Activated CD8-positive, alpha-beta memory T cell treated with anti-CD3 and anti-CD28 coated beads, Interleukin-2, amount 50 U/mL, for 1 hour (primary cell): ENCODE data around the gene TTC33.
"Not testable (repeated sequence)": the region's sequence is repeated elsewhere in the genome, so short reads cannot be mapped to it uniquely, and the experiment has no call there.

Source experiments
- DNase-seq: peaks from one replicate; pipeline ENCODE4 v3.0.0-alpha.2; 2020; ENCODE audit errors: extremely low read depth

TTC33 gene

DNA sequence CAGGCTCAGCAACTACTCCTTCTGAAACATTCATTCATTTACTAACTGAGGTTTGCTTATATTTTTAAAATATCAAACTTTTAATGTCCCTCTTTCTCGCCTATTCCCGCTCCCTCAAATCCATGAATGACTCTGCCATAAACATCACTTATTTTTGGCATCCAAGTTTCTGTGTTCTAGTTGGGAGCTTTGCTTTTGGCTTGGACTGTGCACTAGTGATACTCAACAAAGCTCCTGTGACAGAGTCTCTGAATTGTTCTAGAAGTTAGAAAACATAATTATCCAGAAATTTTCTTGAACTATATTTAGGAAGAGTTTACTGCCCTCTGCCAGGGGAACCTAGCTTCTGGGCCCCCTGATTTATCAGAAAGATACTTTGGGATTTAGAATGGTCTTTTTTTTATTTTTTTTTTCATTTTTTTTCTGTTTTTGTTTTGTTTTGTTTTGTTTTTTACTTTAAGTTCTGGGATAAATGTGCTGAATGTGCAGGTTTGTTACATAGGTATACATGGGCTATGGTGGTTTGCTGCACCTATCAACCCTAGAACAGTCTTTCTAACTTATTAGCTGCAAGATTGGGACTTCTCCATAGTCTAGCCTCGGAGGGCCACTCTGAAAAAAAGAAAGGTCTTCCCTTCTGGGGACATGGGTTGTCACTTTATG is 140.7 kb downstream of the TTC33 start:
- DNase-seq, result no peak

DNA sequence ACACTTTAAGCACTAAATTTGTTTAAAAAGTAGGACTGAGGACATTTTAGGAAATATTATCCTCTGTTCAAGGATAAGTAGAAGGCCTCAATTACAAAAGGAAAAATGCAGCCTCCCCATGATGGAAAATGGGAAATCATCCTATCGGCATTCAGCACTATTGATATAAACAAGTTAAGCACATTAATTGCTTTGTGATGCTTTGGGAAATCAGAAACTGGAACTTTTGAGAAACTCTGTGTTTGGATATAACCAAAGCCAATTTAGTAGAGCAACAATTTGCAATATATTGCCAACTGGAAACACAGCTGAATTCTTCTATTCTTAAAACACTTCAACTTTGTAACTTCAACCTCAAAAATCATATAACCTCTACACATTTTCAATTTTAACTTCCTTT is 141.3 kb downstream of the TTC33 start:
- DNase-seq, result no peak

DNA sequence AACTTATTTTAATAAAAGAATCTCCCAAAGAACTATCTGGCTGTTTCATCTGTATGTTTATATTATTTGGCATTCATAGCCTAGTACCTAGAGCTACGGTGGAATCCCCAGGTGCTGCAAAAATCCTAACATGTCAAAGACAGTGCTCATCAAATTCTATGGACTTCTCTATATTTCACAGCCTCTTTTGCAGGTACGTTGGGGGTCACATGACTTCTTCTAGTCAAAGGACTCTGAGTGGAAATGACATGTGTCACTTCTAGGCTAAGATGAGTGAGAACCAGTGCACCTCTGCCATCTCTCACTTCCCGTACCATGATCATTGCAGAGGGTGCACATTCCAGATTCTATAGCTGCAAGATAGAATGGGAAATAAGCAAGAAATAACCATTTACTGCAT is 148.6 kb downstream of the TTC33 start:
- DNase-seq, result no peak

DNA sequence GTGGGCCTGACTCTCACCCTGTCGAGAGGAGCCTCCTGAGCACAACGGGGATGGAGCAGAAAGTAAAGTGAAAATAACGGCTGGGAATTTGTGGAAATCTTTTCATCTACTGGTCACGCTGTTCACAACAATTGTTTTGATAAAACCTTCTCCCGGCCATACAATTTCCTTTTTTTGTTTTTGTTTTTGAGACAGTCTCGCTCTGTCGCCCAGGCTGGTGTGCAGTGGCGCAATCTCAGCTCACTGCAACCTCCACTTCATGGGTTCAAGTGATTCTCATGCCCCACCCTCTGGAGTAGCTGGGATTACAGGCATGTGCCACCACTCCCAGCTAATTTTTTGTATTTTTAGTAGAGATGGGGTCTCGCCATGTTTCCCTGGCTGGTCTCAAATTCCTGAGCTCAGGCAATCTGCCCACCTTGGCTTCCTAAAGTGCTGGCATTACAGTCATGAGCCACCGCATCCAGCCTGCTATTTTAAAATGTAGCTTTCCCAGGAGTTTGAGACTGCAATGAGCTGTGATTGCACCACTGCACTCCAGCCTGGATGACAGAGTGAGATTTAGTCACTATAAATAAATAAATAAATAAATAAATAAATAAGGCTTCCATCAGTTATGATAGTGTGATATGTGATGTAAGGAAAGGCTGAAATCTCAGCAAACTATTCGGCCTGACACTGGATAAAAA is 149.5 kb downstream of the TTC33 start:
- no peak for DNase-seq

DNA sequence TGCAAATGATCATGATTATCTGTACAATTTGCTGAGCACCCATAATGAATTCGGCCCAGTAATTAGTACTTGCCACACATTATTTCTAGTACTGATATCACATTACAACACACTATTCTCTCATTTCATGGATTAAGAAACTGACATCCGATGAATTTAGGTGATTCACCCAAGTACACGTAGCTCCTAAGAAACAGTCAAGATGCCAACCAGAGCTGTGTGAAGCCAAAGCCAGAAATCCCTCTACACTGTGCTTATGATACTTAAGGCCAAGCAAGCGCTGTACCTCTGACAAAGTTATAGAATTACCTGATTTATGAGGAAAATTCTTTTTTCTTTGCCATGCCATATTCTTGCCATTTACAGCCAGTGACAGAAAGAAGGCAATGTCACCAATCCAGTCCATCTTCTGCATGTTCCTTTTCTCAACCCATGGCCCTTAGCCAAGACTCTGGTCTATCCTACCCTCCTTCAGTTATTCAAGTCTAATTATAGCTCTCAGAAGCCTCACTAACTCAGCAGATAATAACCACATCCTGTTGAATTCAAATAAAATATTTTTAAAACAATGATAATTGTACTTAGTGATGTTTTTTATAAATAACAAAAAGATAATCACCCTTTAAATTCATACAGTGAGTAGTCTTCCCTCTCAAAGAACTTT is 150.3 kb downstream of the TTC33 start:
- DNase-seq, result no peak

DNA sequence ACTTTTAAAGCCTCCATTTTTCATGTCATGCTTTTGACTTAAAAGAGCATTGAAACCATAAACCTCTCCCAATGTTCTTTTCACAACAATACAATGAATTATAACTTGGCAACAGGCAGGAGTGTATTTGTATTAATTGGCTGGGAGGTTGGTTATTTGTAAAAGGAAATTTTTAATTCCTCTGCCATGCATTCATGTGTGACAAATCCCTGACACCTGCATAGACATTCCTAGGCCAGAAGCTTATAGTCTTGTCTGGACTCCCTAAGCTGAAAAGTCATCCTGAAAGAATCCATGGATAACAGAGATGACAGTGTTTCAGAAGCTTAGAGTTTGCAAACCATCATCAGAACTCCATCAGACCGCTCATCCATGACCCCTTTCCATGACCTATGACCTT is 152.4 kb downstream of the TTC33 start:
- DNase-seq, result no peak

DNA sequence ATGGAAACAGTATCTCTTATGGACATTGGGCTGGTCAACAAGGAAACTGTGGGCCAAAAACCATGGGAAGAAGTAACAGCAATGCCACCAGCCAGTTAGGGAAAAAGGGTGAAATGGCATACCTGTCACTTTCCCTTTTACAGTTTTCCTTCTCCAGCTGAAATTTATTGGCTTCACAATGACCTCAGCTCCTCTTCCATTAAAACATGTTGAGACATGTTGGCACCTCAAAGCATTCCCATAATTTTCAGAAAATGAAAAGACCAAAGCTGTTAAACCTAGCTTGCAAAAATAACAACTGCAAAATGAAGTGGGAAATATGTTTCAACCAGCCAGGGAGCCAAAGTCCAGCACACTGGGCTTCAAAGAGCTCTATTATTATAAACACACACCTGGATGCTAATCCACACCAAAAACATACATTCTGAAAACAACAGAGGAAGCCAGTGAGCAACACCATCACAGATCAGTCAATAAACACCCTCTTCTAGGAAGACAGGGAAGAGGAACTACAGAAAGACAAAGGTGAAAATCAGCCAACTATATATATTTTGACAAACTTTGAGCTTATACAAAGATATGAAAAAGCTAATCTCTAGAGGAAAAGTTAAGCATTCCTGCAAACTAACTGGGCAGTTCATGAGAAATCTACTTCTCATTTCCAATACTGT is 154.4 kb downstream of the TTC33 start:
- DNase-seq, result no peak

DNA sequence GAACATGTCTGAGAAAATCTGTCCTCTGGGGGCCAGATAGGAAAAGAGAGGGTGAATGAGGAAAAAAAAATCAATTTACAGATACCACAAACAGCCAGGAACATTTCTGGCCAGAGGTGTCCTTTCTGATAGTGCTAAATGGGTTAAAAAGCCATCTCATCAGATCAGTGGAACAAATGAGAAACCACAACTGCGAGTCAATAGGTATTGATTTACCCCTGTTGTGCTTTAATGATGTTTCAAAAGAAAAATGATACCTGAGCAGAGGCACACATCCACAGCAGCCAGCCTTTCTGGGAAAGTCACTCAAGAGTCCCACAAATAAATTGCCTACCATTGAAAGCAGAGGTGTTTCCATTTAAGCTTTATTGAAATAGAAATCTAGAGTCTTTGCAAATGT is 155.4 kb downstream of the TTC33 start:
- no peak for DNase-seq

DNA sequence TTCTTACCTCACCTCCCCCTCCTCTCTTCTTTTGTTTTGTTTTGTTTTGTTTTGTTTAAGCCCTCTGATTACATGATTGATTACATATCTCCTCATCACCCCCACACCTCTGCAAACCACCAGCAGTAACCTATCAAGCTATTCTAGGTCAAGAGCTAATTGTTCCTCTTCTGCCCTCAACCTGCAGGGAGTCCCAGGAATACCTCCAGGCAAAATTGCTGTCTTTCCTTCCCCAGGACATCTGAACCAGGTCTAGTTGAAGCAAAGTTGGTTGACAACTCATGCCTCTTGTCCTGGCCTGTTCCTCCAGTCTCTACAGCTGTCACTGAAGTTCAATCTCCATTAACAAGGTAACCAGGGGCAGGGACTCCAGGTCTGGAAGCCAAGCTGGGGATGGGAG is 156.1 kb downstream of the TTC33 start:
- no peak for DNase-seq

DNA sequence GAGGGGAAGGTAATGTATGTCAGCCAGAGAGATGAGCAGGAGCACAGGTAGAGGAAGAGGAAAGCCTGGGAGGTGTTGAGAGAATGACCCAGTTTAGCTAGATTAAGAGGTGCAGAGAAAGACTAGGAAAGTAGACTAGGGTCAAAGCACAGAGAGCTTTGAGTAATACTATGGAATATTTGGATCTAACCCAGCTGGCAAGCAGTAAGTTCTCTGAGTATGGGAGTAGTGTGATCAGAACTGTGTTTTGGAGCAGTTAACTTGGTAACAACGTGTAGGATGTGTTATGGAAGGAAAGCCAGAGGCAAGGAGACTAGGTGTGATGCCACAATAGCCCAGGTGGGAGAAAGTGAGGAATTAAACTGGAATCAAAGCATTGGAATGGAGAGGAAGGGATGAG is 160.9 kb downstream of the TTC33 start:
- no peak for DNase-seq

DNA sequence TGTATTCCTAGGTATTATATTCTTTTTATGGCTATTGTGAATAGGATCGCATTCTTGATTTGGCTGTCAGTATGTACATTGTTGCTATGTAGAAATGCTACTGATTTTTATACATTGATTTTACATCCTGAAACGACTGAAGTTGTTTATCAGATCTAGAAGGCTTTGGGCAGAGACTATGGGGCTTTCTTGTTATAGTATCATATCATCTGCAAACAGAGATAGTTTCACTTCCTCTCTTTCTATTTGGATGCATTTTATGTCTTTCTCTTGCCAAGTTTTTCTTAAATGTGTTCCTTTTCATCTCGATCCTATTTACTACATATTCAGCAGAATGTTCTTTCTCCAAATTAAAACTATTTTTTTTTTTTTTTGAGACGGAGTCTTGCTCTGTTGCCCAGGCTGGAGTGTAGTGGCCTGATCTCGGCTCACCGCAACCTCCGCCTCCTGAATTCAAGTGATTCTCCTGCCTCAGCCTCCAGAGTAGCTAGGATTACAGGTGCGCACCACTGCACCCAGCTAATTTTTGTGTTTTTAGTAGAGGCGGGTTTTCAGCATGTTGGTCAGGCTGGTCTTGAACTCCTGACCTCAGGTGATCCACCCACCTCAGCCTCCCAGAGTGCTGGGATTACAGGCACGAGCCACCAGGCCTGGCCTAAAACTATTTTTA is 163.9 kb downstream of the TTC33 start:
- not testable (repeated sequence) for DNase-seq

DNA sequence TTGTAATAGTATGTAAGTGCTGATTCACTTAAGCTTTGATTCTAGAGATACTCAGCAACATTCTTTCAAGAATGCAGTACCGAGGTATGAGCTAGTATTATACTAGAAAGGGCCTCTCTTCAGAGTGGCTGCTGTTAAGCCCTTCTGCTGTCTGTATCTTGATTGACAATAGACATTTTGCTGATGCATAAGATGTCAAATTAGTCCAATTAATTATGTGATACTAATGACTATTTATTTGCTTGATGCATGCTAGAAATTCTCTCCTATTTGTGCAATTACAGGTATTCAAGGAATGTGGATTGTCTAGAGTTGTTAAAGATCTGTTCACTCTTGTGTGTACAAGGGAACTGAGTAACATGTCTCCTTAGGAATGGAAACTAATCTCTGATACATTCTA is 168.4 kb downstream of the TTC33 start:
- DNase-seq, result no peak

DNA sequence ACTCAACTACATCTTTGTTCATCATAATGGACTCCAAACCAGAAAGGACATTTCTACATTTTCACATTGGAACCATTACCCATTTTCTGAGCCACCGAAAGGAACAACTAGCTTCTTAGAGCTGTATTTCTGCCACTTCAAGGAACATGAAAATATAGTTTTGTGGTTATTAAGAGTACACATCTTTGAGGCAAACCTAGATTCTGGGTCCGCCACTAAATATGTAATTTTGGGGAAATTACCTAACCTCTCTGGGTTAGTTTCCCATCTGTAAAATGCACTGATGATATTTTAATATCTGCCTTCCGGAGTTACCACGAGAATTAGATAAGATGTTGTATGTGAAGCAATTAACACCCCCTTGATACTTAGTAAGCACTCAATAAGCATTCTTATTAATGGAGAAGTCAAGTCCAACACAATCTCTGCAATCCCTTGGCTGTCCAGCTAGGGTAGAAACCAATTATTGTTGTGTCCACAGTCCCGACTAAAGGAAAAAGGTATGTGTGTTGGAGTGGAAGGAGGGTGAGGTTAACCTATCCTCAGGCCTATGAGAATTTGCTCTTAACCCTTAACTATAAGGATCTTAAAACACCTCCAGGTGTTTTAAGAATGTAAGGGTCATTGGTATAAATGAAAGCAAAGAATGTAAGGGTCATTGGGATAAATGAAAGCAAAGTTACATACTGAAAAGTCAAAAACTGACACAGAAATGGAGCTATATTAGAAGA is 170.1 kb downstream of the TTC33 start:
- no peak for DNase-seq

DNA sequence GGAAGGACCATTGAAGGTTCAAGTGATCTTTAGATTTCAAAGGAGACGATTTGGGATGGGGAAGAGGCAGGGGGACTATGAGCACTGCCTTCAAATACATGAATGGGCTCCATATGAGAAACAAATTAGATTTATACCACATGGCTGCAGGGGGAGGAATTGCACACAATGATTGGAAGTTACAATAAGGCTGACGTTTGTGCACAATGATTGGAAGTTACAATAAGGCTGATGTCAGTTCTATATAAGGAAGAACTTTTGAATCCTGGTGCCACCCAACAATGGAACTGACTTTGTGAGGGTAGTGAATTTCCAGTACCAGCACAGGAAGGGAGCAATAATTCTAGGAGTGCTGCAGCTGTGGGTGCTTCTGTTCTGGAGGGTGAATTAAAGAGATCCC is 171.7 kb downstream of the TTC33 start:
- no peak for DNase-seq

DNA sequence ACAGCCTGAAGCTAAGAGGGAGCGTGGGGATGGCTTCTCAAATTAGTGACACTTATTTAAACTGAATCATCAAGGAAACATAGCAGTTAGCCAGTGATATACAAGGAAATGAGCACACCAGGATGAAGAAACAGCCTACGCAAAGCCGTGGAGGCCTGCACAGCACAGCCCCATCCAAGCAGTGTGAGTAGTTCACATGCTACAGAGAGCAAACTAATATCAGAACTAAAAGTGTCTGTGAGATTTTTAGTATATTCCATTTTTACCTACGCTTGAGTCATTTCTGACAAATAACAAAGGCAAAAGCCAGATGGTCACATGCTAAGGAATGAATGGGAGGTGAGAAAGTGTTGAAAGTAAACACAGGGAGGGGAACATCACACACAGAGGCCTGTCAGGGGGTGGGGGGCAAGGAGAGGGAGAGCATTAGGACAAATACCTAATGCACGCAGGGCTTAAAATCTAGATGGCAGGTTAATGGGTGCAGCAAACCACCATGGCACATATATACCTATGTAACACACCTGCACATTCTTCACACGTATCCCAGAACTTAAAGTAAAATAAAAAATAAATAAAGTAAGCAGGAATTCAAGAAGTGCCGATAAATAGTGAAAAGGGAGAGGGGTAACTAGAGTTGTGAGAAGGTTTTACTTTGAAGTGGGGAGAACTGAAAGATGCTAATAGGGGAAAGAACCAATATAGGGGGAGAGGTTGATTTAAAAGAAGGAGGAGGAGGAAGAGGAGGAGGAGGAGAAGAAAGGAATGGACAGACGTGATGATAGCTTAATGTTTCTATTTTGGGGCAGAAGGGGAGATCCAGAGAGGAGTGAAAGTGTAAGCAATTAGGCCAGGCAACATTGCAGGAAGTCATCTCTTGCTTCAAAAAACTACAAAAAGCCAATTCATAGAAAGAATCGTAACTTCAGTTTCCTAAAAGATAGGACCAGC is 177.0 kb downstream of the TTC33 start:
- no peak for DNase-seq

DNA sequence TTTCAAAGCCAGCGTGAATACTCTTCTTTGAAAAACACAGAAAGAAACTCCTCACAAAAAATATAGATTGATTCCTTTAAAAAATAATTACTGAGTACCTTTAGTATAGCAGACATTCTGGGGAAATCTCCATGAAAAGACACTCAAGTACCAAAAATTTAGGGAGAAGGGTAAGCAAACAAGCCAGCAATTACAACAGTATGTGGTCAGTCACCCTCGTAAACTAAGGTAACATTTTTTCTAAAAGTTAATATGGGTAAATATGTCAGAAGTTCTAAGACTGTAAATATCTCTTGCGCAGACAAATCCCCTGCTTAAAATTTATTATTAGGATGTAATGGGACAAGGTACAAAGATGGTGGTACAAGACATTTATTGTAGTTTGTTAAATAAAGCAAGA is 178.0 kb downstream of the TTC33 start:
- DNase-seq, result no peak

DNA sequence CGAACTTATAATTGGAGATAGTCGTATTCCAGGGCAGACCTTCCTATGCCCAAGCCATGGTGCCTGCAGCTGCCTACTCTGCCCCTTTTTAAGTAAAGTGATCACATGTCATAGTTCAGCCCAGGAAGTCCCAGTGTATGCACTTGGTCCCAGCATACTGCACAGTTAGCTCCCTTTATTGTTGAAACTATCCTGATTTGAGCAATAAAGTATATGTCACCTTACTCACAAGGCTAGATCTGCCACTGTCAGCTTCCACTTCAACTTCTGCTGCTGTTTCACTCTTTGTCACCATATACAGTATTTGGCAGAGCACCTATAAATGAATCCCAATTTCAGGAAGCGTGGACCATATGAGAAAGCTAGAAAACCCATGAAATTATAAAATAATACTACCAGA is 179.8 kb downstream of the TTC33 start:
- no peak for DNase-seq

DNA sequence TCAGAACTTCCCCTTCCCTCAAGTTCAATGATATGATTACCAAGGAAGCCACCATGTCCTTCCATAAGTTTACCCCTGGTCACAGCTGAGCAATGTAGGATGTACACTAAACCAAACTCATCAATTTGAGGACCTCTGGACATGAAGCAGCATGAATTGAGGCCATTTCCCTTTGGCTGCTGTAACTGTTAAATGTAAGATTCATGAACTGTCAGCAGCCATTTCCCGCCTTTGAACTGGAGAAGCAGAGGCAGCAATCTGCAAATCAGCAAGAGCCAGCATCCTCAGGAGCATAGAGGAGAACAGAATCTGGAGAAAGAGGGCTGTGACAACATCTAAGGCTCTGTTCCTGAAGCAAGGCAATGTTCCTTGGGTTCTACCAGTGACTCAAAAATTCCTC is 180.3 kb downstream of the TTC33 start:
- no peak for DNase-seq

DNA sequence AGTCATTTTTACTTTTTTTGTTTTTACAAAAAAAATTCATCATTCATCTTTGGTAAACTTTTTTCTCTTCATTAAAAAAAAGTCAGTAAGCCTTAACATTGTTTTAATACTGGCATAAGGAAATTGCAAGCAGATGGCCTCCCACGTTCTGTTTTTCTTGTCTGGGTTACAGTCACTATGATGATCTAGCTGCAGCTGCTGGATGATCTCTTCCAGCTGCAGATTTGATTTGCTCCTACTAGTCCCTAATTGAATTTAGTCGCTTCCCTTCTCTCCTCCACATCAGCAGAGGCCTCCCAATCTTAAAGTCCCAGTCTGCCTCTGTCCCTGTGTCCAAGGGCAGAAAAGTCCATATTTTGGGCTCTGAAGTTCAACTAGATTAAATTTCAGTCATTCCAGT is 182.8 kb downstream of the TTC33 start:
- DNase-seq, result no peak

DNA sequence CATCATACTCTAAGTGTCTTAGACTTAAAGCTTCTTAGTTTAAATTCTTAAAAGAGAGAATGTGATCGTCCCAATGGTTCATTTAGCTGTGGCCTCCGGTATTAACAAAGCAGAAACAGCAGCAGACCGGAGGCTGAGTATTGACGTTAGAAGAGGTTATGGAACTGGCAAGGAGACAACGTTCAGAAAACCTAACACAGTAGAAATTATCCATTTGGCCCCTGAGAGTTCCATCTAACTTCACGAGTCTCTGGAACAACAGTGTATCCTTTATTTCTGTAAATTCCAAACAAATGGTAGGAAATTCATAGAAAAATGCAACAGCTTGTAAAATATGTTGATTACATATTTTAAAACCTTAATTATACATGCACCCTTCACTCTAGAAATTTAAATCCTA is 183.4 kb downstream of the TTC33 start:
- no peak for DNase-seq
